Measurements from ENCODE around the gene CST7. TPM values are rescaled to one million over a fixed set of nuclear protein-coding genes. Genes with fewer than 3 reads are reported as not detected.
"Not testable (repeated sequence)": the region's sequence is repeated elsewhere in the genome, so short reads cannot be mapped to it uniquely, and the experiment has no call there.

Gene CST7
- total RNA-seq, 4 donors from 2014 or later = 2.5 to 6.1 (median 4.1) TPM

DNA sequence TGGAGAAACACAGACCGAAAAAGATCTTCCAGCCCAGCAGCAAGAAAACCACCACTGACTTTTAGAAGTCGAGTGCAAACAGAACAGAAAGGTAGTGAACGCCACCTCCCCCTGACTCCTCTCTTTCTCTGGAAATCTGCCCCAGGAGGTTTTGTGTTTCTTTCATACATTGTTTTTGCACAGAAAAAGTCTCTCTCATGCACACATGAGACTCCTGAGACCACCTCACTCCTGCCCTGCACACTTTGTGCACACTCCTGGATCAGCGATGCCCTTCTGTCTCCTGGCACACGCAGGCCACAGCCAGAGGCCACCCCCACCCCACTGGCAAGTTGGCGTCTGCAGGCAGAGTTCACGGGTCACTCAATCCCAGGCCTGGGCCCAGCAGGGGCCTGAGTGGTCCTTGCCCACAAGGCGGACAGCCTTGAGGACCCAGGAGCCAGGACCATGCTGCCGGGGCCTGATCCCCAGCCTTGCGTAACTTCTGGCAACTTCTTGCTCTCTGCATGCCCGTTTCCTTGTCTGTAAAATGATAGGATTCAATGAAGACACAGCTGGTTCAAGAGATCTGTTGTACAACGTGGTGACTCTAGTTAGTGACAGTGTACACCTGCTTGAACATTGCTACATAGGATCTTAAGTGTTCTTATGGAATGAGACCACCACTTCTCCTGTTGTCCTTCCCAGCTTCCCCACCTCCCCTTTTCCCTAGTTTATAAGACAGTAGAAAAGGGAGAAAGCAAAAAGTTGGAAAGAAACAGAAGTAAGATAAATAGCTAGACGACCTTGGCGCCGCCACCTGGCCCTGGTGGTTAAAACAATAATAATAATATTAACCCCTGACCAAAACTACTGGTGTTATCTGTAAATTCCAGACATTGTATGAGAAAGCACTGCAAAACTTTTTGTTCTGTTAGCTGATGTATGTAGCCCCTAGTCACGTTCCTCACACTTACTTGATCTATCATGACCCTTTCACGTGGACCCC lies 30.2 kb upstream of the CST7 start:
- 40 to 51% methylated on average over 14 to 16 of the region's 17 CpGs for WGBS, 2 donors
- Histone ChIP-seq H3K4me3 (no peak overlapping the region), H3K9me3 (no peaks in the 10 kb centered on the region), H3K4me1 (peaks cover 0 to 12% (median 4%) of the 10 kb centered on the region in 3 donors), H3K36me3 (no peaks in the 10 kb centered on the region), H3K27ac (no peak overlapping the region), H3K27me3 (no peaks in the 10 kb centered on the region)
- DNase-seq = no peak
- intact Hi-C loops (cut with DNase I) = no loop called here
- no peak for TF ChIP-seq POLR2A (IDR thresholded peaks at IDR 0.05)
- TF ChIP-seq, protein P1, sequence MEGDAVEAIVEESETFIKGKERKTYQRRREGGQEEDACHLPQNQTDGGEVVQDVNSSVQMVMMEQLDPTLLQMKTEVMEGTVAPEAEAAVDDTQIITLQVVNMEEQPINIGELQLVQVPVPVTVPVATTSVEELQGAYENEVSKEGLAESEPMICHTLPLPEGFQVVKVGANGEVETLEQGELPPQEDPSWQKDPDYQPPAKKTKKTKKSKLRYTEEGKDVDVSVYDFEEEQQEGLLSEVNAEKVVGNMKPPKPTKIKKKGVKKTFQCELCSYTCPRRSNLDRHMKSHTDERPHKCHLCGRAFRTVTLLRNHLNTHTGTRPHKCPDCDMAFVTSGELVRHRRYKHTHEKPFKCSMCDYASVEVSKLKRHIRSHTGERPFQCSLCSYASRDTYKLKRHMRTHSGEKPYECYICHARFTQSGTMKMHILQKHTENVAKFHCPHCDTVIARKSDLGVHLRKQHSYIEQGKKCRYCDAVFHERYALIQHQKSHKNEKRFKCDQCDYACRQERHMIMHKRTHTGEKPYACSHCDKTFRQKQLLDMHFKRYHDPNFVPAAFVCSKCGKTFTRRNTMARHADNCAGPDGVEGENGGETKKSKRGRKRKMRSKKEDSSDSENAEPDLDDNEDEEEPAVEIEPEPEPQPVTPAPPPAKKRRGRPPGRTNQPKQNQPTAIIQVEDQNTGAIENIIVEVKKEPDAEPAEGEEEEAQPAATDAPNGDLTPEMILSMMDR (IDR thresholded peaks at IDR 0.05) = no peak

DNA sequence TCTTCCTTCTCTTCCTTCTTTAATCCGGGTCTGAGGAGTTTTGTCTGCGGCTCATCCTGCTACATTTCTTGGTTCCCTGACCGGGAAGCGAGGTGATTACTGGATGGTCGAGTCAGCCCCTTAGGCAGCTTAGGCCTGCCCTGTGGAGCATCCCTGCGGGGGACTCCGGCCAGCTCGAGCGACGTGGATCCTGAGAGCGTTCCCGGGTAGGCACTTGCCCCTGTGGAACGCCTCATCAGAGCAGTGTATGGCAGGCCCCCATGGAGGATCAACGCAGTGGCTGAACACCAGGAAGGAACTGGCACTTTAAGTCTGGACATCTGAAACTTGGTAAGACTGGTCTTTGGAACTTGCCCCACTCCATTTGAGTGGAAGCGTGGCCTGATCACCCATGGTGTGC lies 29.4 kb upstream of the CST7 start:
- H3K4me3 ChIP-seq; H3K36me3 ChIP-seq; H3K9me3 ChIP-seq; H3K27ac ChIP-seq; H3K27me3 ChIP-seq; DNase-seq; intact Hi-C loops (cut with DNase I): not testable (repeated sequence)
- peaks cover 0 to 12% (median 4%) of the 10 kb centered on the region in 3 donors for H3K4me1 ChIP-seq
- WGBS, 2 donors = 78 to 93% methylated on average over 7 to 13 of the region's 15 CpGs

DNA sequence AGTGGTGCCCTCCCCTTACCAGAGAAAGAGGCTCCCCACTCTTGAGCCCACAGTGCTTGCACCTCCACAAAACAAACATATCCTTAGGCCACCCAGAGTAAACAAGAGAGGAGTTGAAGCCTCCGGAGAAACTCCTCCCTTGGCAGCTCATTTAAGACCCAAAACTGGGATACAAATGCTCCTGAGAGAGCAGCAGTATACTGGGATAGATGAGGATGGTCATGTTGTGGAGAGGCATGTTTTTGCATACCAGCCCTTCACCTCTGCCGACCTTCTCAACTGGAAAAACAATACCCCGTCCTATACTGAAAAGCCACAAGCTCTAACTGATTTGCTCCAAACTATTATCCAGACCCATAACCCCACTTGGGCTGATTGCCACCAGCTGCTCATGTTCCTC lies 28.4 kb upstream of the CST7 start:
- H3K9me3 ChIP-seq; H3K36me3 ChIP-seq; H3K4me3 ChIP-seq; H3K27ac ChIP-seq; DNase-seq; intact Hi-C loops (cut with DNase I); H3K27me3 ChIP-seq: not testable (repeated sequence)
- 54 to 79% methylated on average over 2 of the region's 3 CpGs for WGBS, 2 donors
- H3K4me1 ChIP-seq = peaks cover 0 to 12% (median 4%) of the 10 kb centered on the region in 3 donors

DNA sequence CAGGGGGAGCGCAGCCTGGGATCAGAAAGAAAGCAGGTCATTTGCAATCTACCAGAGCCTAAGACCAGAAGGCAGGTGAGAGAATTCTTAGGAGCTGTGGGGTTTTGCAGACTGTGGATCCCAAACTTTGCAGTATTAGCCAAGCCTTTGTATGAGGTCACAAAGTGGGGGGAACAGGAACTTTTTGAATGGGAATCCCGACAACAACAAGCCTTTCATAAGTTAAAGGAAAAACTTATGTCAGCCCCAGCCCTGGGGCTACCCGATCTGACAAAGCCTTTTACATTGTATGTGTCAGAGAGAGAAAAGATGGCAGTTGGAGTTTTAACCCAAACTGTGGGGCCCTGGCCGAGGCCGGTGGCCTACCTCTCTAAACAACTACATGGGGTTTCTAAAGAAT lies 19.8 kb upstream of the CST7 start:
- H3K27me3 ChIP-seq; DNase-seq; H3K9me3 ChIP-seq; H3K4me3 ChIP-seq; intact Hi-C loops (cut with DNase I); H3K36me3 ChIP-seq: not testable (repeated sequence)
- H3K27ac ChIP-seq = peak overlapping the region in 2 of 4 donors; percentile 88 to 92
- WGBS, 2 donors = 40 to 74% methylated on average over 3 to 5 of the region's 5 CpGs
- H3K4me1 ChIP-seq = peaks cover 3 to 38% (median 18%) of the 10 kb centered on the region in 3 donors

DNA sequence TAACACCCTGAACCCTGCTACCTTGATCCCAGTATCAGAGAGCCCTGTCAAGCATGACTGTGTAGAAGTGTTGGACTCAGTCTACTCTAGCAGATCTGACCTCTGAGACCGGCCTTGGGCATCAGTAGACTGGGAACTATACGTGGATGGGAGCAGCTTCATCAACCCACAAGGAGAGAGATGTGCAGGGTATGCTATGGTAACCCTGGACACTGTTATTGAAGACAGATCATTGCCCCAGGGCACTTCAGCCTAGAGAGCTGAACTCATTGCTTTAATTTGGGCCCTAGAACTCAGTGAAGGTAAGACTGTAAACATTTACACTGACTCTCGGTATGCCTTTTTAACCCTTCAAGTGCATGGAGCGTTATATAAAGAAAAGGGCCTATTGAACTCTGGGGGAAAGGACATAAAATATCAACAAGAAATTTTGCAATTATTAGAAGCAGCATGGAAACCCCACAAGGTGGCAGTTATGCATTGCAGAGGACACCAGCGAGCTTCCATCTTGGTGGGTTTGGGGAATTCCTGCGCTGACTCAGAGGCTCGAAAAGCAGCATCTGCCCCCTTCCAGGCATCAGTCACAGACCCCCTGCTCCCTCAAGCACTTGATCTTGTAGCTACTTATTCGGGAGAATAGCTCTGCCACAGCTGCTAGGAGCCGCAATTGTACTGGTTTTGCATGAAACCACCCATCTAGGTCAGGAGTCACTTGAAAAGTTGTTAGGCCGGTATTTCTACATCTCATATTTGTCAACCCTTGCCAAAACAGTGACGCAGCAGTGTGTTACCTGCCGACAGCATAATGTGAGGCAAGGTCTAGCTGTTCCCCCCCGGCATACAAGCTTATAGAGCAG lies 19.0 kb upstream of the CST7 start:
- H3K9me3 ChIP-seq; intact Hi-C loops (cut with DNase I); H3K36me3 ChIP-seq; H3K27me3 ChIP-seq; DNase-seq: not testable (repeated sequence)
- peaks cover 3 to 38% (median 18%) of the 10 kb centered on the region in 3 donors for H3K4me1 ChIP-seq
- H3K4me3 ChIP-seq = peak overlapping the region; percentile 31 to 56 (median 48)
- peak overlapping the region; percentile 82 to 92 (median 88) for H3K27ac ChIP-seq
- TF ChIP-seq, protein P1 (IDR thresholded peaks at IDR 0.05) = peak in 1 of 6 experiments; percentile 2
- 23 to 40% methylated on average over 11 to 13 of the region's 13 CpGs for WGBS, 2 donors

DNA sequence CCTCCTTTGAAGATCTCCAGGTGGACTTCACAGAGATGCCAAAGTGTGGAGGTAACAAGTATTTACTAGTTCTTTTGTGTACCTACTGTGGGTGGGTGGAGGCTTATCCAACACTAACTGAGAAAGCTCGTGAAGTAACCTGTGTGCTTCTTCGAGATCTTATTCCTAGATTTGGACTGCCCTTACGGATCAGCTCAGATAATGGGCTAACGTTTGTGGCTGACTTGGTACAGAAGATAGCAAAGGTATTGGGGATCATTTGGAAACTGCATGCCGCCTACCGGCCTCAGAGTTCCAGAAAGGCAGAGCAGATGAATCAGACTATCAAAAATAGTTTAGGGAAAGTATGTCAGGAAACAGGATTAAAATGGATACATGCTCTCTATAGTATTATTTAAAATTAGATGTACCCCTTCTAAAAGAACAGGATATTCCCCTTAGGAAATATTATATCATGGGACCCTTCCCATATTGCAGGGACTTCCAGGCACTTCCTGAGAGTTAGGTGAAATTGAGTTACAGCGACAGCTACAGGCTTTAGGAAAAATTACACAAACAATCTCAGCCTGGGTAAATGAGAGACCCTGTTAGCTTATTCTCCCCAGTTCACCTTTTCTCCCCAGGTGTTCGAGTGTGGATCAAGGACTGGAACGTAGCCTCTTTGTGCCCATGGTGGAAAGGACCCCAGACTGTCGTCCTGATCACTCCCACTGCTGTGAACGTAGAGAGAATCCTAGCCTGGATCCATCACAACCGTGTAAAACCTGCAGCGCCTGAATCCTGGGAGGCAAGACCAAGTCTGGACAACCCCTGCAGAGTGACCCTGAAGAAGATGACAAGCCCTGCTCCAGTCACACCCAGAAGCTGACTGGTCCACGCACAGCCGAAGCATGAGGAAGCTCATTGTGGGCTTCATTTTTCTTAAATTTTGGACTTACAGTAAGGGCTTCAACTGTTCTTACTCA lies 18.1 kb upstream of the CST7 start:
- H3K9me3 ChIP-seq; intact Hi-C loops (cut with DNase I); DNase-seq; H3K27me3 ChIP-seq; H3K36me3 ChIP-seq: not testable (repeated sequence)
- peak overlapping the region; percentile 82 to 92 (median 88) for H3K27ac ChIP-seq
- 42 to 43% methylated on average over 13 to 15 of the region's 15 CpGs for WGBS, 2 donors
- peaks cover 3 to 38% (median 18%) of the 10 kb centered on the region in 3 donors for H3K4me1 ChIP-seq
- H3K4me3 ChIP-seq = peak overlapping the region; percentile 31 to 56 (median 48)
- TF ChIP-seq, protein P1 (IDR thresholded peaks at IDR 0.05) = peak in 4 of 6 experiments; percentile 45 to 54 (median 54)

- H3K4me3 ChIP-seq; intact Hi-C loops (cut with DNase I): not testable (repeated sequence)
Measured at GRCh38 chr20:24931893-24932292, 17.2 kb upstream of the CST7 start.

More at GRCh38 chr20:24931893-24932292, 17.2 kb upstream of the CST7 start:
- DNase-seq, H3K9me3 ChIP-seq, H3K36me3 ChIP-seq, H3K27me3 ChIP-seq: not testable (repeated sequence)
- Histone ChIP-seq H3K4me1 (peaks cover 3 to 38% (median 18%) of the 10 kb centered on the region in 3 donors), H3K27ac (peak overlapping the region in 1 of 4 donors; percentile 88)
- WGBS, 2 donors = 48 to 53% methylated on average over 1 of the region's 1 CpG

All from esophagus squamous epithelium (tissue), 5 donors.